Stimulated activated CD8-positive, alpha-beta memory T cell treated with anti-CD3 and anti-CD28 coated beads, Interleukin-7, amount 100 ng/mL, for 24 hours (primary cell): ENCODE results near the gene CNNM3.

ENCODE experiments used
- DNase-seq: peaks from one replicate; pipeline ENCODE4 v3.0.0-alpha.2; 2020; ENCODE audit warnings: low read depth

The CNNM3 gene

DNA sequence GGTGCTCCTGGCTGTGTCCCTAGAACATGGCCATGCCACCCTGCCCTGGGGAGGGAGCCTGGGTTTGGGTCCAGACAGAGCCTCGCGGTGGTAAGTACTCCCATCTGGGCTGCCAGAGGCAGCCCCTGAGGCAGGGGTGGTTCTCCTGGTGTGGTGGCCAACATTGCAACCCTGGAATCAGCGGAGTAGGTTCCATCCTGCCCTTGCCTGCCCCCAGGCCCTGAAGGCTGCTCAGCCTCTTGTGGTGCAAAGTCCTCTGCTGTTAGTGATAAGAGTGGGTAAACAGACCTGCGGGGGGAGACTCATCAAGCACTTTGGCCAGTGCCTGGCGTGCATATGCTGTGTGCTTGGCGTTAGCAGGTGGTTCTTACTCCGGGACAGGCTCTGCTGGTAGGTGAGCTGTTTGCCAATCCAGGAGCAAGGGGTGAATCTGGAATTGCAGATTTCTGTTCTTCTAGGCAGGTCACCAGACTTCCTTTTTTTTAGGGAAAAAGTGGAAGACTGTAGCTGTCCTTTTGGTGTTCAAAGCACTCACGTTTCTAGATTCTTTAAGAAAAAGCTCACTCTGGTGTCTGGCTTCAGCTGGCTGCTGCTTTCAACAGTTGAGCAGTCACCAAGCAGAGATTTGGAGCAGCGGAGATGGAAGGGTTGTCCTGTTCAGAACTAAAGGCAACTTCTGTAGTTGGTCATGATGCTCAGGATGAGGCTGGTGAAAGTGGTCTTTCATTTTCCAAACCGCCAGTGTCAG lies 3.2 kb downstream of the CNNM3 start:
- no peak for DNase-seq

DNA sequence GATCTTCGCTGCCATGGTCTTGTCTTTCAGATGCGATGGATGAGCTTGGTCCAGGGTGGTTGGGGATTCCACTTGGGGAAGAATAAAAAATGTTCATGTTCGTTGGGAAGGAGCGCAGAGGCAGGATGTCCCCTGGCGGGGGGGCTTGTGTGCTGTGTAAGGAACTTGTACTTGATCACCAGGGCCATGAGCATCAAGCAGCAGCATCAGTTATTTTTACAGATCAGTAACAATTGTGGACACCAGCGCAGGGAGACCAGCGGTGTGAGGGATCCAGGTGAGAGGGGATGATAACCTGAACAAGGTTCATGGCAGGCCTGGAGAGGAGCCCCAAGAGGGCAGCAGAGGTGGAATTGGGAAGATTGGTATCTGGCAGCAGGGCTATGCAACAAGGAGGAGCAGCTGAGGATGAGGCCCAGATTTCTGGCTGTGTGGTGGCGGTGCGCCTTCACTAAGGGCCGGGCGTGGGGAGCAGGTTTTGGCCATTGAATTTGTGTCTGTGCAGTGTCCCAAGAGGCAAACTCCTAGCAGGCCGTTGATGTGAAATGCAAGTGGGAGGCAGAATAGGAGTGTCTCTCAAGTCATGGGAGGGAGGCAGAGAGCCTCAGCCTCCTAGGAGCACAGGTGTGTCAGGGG lies 3.9 kb downstream of the CNNM3 start:
- no peak for DNase-seq

DNA sequence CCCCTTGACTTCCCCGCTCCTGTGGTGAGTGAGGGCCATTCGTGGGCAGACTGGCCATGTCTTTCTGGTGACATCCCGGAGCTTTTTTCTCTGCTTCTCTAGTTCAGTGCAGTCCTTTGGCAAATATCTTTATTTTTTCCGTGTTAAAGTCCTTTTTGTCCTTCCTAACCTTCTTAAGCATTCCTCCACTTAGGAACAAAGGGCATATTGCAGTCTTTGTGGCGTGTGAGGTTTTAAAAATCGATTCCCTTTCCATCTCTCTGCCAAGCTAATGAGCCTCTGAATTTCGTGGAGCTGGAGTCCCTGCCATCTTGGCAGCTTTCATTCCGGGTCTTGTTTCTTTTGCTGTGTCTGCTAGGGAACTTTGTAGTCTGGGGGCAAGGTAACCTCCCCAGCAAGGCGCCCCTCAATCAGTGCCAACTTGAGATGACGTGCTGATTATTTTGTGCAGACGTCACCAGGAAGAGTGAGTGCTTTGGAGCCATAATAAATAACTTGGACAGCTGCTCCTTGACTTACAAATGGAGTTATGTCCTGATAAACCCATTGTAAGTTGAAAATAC lies 5.1 kb downstream of the CNNM3 start:
- no peak for DNase-seq

DNA sequence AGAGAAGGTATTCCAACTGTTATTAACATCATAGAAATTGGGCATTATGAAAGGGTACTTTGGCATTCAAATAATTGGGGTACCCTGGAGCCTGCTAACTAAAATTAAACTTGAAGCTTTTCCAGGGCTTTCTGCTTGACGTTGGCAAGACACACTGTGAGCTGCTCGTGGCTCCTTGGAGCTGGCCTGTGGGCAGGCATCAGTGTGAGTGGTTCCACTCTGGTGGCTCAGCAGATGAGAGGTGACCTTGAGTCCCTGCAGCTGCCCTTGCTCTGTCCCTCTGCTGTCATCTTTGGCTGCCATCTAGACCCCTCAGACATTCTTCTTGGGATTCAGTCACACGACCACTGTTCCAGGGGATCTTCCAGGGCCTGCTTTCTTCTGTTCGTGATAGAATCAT lies 6.7 kb downstream of the CNNM3 start:
- no peak for DNase-seq

DNA sequence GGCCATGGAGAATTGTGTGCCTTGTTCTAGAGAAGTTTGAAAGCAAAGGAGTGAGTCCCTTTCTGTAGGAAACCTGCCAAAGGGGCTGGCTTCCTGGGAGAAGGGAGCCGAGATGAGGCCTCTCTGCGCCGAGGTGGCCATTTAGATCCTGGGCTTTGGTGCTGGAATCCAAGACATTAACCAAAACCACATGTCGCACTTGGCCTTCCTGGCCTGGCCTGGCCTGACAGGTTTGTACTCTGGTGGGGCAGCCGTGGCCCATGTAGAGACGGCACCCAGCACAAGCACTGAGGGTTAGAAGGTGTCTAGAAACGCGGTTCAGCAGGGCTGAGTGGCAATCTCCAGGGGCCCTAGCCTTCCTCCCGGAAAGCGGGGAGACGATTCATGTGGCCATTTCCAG lies 7.1 kb downstream of the CNNM3 start:
- DNase-seq = no peak

DNA sequence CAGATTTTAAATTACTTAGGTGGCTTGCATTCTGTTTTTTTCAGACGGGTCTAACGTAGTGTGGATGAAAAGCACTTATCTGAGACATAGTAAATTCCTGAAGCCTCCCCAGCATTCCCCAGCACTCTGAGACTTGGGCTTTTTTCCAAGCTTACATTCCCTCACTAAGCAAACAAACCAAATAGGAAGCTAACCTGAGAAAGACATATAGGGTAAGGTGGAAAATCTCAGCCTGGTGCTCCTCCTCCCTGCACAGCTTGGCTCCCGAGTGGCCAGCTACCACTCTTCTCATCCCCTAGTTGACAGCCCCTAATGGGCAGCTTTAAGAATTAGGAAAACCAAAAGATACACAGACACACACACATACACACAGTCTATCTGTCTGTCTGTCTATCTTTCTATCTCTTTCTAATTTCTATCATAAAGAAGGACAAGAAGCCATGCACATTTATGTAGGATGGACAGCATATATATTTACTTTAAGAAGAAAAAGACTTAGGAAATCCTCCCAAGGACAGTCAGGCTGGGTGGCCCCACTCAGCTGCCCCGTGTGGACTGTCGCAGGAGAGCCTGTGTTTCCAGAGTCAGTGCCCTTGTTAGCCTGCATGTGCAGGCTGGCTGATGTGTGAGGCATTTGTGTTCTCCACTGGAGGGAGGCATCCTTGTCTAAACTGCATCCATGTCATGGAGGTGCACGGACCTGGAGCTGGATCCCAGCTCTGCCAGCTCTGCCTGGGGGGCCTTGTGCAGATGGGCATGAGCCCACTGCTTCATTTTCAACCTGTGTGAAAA lies 8.2 kb downstream of the CNNM3 start:
- DNase-seq = no peak

DNA sequence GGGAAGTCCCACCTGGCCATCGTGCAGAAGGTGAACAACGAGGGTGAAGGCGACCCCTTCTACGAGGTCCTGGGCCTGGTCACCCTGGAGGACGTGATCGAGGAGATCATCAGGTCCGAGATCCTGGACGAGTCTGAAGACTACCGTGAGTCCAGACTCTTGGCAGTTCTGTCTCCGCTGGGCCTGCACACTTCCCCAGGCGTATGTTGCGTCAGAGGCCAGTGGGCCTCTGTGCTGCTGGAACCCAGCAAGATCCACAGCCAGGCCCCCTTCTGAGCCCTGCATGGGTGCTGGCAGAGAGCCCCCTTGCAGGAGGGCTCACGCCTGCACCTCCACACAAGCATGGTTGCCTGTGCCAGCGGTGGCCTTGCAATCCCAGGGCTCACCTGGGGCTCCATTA lies 9.0 kb downstream of the CNNM3 start:
- no peak for DNase-seq

DNA sequence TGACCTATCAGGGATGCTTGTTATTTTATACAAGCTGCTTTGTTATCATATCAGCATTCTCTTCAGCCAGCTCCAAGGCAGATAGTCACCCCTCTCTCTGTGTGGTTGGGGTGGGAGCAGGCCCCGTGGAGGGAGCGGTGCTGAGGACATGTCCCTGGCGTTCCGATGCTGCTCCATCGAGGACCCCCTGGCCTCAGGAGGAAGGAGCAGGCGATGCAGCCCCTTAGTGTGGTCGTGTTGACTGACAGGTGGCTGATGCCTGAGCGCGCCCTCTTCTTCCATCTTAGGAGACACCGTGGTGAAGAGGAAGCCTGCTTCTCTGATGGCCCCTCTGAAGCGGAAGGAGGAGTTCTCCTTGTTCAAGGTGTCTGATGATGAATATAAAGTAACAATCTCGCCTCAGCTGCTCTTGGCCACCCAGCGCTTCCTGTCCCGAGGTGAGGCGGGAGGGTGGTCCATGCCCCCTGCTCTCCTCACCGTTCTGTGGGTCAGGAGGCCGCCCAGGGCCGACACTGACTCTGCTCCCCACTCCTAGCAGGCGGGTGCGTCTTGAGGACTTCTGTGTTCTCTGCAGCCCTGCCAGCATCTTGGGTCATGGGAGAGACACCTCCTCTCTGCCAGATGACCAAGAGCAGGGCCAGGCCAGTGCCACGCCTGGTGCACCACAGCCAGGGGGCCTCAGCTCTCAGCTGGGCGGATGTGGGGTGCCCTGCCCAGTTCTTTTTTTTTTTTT lies 10.6 kb downstream of the CNNM3 start:
- no peak for DNase-seq

DNA sequence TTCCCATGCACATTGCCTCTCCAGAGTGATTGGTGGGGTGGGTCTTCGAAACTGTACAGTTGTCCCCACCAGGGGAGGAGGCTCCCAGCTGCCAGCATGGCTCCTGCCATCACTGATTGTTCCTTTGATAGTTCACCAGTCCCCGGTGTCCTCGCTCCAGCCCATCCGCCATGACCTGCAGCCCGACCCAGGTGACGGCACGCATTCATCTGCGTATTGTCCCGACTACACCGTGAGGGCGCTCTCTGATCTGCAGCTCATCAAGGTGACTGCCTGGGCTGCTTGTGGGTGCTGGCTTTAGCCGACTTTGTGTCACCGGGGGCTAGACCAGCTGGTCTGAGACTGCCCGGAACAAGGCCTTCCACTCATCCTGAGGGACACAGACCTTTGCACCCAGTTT lies 12.4 kb downstream of the CNNM3 start:
- DNase-seq = no peak

DNA sequence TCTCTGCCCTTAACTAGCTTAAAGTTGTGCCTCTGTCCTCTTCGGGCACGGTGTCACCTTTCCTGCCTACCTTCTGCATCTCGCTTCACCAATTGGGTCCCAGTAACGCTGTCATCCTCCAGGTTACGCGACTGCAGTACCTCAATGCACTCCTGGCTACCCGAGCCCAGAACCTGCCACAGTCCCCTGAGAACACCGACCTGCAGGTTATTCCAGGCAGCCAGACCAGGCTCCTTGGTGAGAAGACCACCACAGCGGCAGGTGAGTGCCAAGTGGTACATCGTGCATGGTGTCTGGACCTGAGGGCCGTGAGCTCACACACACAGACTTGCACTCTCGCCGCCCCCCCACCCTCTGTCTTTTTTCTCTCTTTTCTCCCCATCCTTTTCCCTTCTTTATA lies 12.8 kb downstream of the CNNM3 start:
- no peak for DNase-seq

DNA sequence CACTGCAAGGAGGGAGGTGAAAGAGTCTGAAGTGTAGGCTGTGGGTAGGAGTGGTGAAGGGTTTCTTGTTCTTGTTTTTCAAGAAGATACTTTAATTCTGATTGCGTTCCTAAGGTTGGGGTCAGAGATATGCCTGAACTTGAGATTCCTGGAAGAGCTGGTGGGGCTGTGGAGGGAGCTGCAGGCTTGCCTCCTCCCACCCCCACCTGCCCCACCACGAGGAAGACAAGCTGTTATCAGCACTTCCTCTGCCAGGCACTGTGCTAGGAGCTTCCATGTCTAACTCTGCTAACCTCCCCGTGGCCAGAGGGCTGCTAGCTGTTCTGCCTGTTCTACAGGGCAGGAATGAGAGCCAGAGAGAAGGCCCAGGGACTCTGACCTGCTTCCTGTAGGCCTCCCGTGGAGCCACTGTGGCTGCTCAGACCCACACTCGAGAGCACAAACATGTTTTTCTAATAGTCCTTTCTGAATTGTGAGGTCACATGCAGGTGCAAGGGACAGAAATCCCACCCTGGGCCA lies 14.0 kb downstream of the CNNM3 start:
- DNase-seq = no peak

DNA sequence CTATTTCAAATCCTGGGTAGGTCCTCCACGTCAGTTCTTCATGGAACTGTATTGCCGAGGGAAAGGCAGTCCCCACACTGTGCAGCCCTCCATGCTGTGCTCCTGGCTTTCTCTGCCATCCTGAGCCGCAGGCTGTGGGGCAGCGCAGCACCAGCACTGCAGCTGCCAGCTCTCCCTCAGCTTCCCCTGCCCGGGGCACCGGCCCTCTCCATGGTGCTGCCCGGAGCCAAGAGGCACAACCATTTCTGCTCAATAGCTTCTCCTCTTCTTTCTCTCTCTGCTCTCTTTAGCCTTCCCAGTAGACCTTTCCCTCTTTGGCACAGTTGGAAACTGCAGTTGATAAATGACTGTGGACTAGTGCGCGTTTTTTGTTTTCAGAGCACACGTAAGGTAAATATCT lies 15.6 kb downstream of the CNNM3 start:
- DNase-seq = no peak

DNA sequence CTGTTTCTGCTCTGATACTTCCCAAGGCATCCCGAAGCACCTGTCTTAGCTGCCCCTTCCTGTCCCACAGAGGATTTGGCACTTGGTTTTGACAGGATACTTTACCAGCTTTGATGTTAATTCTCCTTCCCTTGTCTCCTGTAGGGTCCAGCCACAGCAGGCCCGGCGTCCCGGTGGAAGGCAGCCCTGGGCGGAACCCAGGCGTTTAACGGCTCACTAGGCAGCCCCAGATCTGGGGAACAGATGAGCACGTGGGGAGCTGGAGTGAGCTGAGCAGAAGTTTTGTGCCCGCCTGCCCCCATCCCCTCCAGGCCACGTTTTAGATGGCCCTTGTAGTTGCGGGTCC lies 16.3 kb downstream of the CNNM3 start:
- no peak for DNase-seq

DNA sequence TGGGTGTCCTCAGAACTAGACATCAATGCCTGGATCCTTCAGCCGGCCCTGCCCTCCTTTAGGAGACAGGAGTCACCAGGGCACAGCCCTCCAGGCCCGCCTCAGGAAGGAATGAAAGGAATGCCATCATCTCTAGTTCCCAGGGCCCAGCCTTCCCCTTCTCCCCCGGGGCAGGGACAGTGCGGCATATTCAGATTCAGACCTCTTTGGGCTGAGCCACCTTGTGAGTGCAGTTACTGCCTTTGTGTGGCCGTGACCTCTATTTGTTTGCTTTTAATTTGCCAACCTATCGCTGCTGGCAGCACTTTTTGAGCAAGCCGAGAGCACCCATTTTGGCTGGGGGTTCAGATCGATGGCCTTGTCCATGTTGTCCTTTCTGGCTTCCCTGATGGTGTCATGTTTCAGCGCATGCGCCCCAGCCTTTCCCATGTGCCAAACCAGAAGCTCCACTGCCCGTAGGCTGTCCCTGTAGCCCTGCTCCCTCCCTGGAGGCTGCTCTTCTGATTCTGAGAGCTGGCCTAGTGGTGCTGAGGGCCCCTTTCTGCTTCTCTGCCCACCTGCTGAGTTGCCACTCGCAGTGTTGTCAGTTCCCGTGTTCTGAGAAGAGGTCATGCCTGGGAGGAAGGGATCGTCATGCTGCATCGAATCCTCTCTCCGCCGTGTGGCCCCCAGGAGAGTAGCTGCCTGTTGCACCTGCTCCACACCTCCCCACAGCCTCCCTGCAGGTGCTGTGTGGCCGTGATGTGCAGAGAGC lies 16.9 kb downstream of the CNNM3 start:
- no peak for DNase-seq

DNA sequence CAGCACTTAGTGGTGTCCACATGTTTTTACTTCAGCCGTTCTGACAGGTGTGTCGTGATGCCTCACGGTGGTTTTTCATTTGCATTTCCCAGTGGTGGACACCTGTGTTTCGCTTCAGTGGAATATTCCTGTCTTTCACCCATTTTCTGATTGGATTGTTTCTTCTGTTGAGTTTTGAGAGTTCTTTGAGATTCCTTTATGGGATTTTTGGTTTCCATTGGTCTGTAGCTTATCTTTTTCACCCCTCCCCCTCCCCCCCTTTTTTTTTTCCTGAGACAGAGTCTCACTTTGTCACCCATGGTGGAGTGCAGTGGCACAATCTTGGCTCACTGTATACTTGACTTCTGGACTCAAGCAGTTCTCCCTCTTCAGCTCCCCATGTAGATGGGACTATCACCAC lies 19.8 kb downstream of the CNNM3 start:
- no peak for DNase-seq

DNA sequence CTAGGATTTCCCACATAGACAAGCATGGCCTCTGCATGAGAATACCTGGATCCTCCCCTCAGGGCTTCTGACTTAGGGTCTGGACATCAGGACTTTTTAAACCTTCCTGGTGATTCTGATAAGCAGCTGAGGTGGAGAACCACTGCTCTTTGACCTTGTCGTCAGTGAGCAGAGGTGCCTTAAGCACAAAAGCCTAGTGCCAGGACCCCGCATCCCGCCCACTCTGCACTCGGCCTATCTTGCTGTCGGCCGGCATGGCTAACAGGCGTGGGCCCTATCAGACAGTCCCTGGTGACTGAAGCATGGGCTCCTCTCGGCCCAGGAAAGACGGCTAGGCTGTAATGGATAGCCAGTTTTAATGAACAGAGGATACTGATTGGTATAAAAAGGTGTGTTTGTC lies 21.5 kb downstream of the CNNM3 start:
- no peak for DNase-seq

DNA sequence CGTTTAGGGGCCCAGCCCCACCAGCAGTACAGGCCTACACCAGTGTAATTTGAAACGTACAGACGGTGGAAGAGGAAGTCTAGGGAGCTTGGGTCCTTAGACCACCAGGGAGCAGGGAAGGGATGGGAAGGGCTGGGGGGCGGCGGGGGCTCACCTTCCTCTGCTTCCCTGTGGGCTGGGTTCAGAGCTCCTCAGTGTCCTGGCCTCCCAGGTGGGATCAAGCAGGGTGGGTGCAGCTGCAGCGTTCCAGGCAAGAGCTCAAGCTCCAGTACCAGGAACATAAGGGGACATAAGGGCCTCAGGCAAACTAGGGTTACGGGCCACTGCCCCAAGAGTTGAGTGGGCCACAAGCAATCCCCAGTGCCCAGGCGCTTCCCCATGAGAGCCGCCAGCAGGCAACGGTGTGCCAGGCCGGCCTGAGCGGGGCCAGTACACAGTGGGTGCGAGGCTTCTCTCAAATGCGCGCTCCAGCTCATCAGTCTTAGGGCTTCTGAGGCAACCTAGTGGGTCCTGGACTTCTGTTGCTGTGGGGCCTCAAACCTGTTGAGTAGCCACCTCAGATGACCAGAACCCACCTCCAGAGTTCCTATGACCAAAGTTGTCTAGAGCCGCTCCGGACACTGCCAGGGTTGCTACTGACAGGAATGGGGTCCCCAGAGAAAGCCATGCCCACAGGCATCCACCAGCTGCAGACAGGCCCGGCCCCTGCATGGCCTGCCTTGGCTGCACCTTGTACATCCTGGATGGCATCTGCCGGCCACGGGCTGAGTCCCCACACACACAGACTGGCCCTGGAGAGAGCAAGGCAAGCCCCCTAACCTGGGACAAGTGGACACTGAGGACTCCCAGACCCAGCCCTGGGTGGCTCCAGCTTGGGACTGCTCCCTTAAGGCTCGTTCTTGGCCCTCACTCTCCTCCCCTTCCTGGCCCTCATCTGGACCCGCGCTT lies 22.6 kb downstream of the CNNM3 start:
- no peak for DNase-seq

DNA sequence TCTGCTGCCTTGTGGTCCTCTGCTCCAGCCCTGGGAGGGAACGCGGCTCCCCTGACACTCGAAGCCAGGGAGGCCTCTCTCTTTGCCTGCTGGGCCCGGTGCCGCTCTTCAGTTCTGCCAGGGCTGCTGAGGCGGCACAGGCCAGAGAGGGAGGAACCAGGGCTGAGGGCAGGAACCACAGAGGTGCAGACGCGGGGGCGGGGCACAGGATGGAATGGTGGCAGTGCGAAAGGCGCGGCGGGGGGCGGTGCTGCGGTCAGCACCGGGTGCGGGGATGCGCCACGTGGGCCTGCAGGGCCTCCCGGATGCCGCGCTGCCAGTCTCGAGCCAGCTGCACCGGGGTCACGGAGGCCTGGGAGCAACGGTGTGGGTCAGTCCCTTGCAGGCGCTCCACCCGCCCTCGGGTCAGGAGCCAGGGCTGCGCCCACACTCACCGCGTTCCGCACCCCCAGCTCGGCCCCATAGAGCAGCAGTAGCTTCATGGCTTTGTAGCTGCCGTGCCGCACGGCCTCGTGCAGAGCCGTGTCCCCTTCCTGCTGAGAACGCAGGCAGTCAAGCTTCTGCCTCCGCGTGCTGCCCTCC lies 23.3 kb downstream of the CNNM3 start:
- DNase-seq = peak; percentile 59

DNA sequence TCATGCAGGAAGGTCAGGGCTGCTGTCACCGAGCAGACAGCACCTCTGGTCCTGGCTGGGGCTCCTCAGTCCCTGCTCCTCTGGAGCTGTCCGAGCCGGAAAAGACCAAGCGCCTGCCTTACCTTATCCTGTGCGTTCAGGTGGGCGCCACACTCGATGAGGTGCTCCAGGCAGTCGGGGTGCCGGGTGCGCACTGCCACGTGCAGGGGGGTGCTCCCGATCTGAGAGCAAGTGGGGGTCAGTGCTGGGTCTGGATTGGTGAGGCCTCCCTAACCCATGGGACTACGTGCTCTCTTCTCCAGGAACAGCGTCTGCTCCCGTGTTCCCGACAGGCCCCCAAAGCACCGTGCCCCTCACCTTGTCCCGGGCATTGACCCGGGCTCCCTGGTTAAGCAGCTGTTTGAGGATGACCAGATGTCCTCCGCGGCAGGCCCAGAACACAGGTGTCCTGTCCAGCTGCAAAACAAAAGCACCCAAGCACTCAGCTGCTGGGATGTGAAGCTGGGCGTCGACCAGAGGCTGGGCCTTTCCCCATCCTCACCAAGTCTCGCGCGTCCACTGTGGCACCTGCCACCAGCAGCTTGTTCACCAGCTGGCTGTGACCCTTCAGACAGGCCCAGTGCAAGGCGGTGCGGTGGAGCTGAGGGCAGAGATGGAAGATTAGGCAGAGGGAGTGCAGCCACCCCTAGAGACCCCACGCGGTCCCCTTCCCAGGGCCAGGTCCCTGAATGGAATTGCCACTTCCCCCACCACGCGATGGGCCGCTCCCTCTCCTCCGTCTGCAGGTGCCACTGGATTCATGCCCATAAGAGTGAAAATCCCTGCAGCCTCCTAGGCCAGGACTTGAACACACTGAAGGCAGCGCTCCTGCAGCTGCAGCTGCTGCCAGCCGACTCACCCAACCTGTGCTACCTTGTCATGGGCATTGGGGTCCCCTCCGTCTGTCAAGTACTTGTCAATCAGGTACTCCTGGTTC lies 24.1 kb downstream of the CNNM3 start:
- no peak for DNase-seq
